Subcutaneous adipose tissue (tissue), 4 donors: Measurements from ENCODE around the gene AP3M1. TPM values are rescaled to one million over a fixed set of nuclear protein-coding genes. Genes with fewer than 3 reads are reported as not detected.

Experiments
- total RNA-seq, 4 donors: library from RNA; depleted of rRNA; stranded (reverse); fragments of >200 nt; gene quantifications; one replicate each; pipeline ENCODE4 v1.1.0, GENCODE V29; 2016
- TF ChIP-seq, protein P1 (sequence below): fragments of 450-650 bp; IDR thresholded peaks from one replicate; pipeline ENCODE4 v1.5.1; 2016; ENCODE audit warnings: low read depth, mild to moderate bottlenecking, control low read depth, antibody characterized with exemption, moderate library complexity

Gene AP3M1
- total RNA-seq, 4 donors from 2014 or later = 20.2 to 38.3 (median 24.6) TPM

DNA sequence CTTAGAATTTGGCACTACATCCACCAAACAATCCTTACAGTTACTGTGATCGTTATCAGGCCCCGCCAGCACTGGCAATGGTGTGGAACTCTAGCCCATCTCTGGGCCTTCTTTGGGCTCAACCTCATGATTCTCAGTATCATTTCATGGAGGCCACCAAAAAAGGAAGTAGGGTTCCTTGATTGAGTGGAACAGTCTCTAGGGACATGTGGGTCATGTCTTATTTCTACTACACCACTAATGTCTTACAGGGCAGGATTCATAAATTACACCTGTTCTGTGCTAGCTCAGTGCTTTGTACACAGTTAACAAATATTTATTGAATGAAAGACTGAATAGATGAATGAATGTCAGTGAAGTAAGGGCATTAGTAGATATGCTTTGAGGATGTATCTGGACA lies 53.9 kb downstream of the AP3M1 start:
- TF ChIP-seq, protein P1, sequence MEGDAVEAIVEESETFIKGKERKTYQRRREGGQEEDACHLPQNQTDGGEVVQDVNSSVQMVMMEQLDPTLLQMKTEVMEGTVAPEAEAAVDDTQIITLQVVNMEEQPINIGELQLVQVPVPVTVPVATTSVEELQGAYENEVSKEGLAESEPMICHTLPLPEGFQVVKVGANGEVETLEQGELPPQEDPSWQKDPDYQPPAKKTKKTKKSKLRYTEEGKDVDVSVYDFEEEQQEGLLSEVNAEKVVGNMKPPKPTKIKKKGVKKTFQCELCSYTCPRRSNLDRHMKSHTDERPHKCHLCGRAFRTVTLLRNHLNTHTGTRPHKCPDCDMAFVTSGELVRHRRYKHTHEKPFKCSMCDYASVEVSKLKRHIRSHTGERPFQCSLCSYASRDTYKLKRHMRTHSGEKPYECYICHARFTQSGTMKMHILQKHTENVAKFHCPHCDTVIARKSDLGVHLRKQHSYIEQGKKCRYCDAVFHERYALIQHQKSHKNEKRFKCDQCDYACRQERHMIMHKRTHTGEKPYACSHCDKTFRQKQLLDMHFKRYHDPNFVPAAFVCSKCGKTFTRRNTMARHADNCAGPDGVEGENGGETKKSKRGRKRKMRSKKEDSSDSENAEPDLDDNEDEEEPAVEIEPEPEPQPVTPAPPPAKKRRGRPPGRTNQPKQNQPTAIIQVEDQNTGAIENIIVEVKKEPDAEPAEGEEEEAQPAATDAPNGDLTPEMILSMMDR = no peak

DNA sequence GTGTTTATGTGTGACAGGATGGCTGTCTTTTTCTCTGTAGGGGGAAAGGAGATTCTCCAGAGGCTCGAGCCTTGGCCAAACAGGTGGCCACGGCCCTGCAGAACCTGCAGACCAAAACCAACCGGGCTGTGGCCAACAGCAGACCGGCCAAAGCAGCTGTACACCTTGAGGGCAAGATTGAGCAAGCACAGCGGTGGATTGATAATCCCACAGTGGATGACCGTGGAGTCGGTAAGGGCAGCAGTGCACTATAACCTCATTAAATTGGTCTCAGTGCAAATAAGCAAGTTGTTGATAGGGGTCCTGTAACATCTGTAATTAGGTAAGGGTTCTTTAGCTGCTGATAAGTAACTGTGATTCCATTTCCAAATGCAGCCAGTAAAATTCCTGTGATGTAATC lies 56.4 kb downstream of the AP3M1 start:
- TF ChIP-seq, protein P1 = no peak

DNA sequence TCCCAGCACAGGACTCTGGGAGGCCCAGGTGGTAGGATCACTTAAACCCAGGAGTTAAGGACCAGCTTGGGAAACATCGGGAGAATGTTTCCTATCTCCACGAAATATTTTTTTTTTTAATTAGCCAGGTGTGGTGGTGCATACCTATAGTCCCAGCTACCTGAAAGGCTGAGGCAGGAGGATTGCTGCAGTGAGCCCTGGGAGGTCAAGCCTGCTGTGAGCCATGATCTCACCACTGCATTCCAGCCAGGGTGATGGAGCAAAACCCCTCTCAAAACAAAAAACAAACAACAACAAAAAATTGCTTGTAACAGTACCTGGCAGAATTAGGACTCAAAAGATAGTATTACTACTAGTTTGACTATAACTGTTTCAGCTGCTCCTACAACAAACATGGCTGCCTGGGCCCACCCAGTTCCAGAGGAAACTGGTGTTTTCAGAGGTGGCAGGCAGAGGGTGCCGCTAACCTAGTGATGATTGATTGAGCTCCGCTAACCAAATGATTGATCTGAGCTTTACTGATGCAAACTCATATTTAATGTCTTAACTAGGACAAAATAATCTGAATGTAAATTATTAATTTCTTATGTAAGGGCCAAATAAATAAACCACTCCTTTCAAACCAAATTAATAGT lies 57.0 kb downstream of the AP3M1 start:
- TF ChIP-seq, protein P1 = no peak

DNA sequence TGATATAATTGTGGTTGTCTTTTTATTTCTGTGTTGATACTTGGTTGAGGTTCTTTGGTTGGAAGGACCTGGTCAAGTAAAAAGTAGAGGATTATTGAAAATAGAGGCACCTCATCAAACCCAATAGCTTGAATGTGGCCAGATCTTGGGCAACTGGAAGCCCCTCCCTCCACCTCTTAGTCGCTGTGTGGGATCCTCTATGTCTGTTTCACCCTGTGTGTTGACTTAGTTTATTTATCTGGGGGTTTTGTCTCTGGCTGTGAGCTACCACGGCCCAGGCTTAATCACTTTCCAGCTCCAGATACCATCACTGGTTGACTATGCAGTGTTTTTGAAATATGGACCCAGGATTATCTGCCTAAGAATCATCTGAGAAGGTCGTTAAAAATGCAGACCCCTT lies 58.3 kb downstream of the AP3M1 start:
- TF ChIP-seq, protein P1 = no peak

DNA sequence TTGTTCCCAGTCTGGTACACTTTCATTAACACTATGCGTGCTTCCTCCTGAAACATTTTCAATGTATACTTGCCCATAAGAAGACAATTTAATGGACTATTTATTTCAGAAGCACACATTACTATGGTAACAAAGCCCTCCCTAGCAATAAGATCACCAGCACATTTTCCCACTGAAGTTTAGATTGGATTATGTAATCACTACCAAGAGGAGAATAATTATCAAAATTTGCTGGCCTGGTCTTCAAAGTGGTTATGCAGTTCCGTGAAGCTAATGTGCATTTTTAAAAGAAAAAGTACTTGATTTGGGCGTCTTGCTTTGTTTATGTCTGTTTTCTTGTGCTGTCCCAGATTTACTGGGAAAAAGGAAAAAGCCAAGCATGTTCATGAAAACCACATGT lies 61.9 kb downstream of the AP3M1 start:
- TF ChIP-seq, protein P1 = no peak

DNA sequence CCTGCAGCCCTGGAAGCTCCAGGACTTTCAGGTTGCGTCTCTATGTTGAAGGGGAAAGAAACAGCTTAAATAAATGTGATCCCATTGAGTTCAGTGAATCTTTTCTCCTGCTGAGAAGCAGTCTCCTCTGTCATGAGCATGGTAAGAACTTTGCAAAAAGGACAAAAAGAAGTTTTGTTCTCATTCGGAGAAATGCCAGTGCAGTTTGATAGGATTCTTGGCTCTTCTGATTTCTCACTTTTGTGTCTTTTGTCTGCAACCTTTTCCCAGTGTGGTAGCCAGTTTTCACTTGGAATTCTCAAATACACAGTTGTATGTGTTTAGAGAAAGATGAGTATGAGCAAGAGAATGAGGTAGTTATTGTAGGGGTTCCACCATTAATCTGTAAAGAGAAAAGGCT lies 64.3 kb downstream of the AP3M1 start:
- TF ChIP-seq, protein P1 = no peak

DNA sequence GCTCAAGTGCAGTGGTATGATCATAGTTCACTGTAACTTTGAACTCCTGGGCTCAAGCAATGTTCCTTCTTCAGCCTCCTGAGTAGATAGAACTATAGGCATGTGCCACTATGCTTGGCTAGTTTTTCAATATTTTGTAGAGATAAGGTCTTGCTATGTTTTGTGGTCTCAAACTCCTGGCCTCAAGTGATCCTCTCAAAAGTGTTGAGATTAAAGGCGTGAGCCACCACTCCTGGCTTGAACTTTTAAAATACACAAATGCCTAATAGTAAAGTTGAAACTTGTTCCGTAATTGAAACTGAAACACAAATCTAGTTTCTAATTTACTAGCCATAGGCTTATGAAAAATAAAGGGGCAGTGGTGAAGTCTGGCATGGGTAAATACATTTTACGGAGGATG lies 65.7 kb downstream of the AP3M1 start:
- TF ChIP-seq, protein P1 = no peak
